AG04449 (cell line): ENCODE data around the gene GRK3.

ENCODE experiments used
- CTCF ChIA-PET: fragments of 350-600 bp; formaldehyde crosslinking; extraction: SDS; loops from one replicate; lab custom pipeline; 2021; ENCODE audit warnings: antibody characterized with exemption; lab: Yijun Ruan, JAX
- POLR2A ChIA-PET: fragments of 400-600, 350-600 bp; formaldehyde crosslinking; extraction: SDS; loops from one replicate; lab custom pipeline; 2020; ENCODE audit warnings: antibody characterized with exemption, inconsistent platforms; lab: Yijun Ruan, JAX
- DNase-seq: peaks from one replicate; pipeline ENCODE4 v3.0.0-alpha.2; 2010; ENCODE audit warnings: low read depth, low spot score
- H3K4me3 ChIP-seq: 2 replicates; pipeline ENCODE4 v1.5.1; 2011; ENCODE audit warnings: low read depth, mild to moderate bottlenecking, control low read depth, low read length
- TF ChIP-seq, protein P1 (sequence below): IDR thresholded peaks from one replicate; pipeline ENCODE4 v1.5.1; 2011; ENCODE audit warnings: mild to moderate bottlenecking, moderate library complexity, low read length, control low read depth, inconsistent platforms; ENCODE audit not compliant: insufficient read depth; ENCODE audit errors: missing control alignments

GRK3 gene

DNA sequence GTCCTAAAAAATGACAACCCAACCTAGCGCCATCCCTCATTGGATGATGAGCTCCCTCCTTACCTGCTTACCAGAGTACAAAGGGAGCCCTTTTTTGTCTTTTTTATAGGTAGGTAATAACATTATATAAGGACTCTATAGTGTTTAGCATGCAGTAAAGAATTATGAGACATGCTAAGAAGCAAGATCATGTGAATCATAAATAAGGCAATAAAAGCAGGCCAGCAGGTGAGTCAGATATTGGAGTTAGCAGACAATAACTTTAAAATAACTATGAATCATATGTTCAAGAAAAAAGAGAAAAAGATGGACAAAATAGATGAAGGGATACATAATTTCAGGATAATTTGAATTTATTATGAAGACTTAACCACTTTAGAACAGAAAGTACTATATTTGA lies 81.5 kb downstream of the GRK3 start:
- no peak for DNase-seq
- POLR2A ChIA-PET = no interaction called here
- TF ChIP-seq, protein P1, sequence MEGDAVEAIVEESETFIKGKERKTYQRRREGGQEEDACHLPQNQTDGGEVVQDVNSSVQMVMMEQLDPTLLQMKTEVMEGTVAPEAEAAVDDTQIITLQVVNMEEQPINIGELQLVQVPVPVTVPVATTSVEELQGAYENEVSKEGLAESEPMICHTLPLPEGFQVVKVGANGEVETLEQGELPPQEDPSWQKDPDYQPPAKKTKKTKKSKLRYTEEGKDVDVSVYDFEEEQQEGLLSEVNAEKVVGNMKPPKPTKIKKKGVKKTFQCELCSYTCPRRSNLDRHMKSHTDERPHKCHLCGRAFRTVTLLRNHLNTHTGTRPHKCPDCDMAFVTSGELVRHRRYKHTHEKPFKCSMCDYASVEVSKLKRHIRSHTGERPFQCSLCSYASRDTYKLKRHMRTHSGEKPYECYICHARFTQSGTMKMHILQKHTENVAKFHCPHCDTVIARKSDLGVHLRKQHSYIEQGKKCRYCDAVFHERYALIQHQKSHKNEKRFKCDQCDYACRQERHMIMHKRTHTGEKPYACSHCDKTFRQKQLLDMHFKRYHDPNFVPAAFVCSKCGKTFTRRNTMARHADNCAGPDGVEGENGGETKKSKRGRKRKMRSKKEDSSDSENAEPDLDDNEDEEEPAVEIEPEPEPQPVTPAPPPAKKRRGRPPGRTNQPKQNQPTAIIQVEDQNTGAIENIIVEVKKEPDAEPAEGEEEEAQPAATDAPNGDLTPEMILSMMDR = no peak
- CTCF ChIA-PET = no interaction called here
- H3K4me3 ChIP-seq = no peak overlapping the region

DNA sequence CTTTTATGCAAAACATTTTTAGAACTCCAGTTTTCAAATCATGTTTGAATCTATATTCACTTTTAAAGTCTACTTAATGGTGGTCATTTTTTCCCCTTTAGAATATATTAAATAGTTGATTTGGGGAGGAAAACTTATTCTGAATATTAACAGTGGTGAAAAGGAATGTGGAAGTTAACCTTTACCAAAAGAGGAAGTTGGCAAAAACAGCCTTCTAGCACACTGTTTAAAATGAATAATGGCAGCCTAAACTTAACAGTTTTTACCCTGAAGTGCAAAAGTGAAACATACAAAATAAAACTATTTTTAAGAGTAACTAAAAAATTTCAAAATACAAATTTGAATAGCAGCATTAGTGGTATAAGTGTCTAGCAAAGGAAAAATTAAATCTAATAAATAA lies 86.4 kb downstream of the GRK3 start:
- TF ChIP-seq, protein P1 = no peak
- no peak overlapping the region for H3K4me3 ChIP-seq
- ChIA-PET CTCF (no interaction called here), POLR2A (no interaction called here)
- DNase-seq = no peak

DNA sequence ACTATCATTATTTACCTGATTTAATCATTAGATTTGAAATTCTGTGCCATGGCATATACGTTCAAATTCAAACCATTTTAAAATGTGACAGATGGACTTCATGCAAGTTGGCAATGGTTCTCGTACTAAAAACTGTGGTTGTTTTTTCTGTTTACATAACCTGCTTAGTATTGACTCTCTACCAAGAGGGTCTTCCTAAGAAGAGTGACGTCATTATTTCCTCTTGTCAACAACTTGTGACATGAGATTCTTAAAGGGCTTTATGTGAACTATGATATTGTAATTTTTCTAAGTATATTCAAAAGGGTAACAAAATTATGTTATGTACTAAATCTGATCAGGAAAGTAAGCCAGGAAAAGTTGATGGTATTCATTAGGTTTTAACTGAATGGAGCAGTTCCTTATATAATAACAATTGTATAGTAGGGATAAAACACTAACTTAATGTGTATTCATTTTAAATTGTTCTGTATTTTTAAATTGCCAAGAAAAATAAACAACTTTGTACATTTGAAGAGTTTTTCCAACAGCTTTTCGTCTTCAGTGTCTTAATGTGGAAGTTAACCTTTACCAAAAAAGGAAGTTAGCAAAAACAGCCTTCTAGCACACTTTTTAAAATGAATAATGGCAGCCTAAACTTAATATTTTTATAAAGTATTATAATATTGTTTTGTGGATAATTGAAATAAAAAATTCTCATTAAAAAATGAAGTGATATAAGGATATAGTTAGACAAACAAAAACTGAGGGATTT lies 87.0 kb downstream of the GRK3 start:
- POLR2A ChIA-PET = no interaction called here
- CTCF ChIA-PET = no interaction called here
- H3K4me3 ChIP-seq = no peak overlapping the region
- TF ChIP-seq, protein P1 = no peak
- DNase-seq = no peak

DNA sequence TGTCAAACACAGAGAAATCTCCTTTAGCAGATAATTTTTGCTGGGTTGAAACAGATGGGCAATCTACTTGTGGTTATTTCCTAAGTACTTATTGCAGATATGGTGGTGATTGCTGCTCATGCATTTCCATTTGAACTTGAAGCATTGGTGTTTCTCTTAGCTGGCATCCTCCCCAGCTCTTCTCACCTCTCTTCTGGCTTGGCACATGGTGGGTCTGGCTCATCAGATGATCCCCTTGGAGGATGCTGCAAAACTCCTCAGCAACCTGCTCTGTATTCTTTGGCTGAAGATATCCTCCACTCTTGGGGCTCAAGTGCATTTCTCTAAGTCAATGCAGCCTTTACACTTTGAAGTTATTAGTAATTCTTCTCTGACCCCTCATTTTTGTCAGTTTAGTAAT lies 90.2 kb downstream of the GRK3 start:
- DNase-seq = no peak
- CTCF ChIA-PET = no interaction called here
- POLR2A ChIA-PET = no interaction called here
- H3K4me3 ChIP-seq = no peak overlapping the region
- TF ChIP-seq, protein P1 = no peak

DNA sequence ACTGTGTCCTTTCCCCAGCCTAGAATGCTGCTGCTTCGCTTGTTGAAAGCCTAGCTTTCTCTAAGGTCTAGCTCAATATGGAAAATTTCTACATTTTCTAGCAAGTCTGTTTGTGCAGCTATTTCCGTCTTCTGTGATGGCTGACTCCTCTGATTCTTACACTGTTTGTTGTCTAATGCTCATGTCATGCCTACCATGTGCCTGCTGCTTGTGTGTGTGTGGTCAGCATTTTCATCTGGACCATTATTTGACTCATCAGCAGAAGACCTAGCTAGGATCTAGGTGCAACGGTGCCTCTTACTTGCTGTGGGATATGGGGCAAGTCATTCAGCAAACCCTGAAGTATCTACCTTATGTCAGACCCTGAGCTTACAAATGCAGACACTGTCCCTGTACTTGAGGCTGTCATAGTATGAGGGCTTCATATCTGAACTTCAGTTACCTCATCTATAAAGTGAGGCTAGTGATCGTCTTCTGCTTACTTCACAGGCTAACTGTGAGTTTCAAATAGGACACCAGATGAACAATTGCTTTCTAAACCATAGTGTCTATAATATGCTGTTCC lies 91.0 kb downstream of the GRK3 start:
- H3K4me3 ChIP-seq = no peak overlapping the region
- no peak for DNase-seq
- TF ChIP-seq, protein P1 = no peak
- ChIA-PET CTCF (no interaction called here), POLR2A (no interaction called here)

DNA sequence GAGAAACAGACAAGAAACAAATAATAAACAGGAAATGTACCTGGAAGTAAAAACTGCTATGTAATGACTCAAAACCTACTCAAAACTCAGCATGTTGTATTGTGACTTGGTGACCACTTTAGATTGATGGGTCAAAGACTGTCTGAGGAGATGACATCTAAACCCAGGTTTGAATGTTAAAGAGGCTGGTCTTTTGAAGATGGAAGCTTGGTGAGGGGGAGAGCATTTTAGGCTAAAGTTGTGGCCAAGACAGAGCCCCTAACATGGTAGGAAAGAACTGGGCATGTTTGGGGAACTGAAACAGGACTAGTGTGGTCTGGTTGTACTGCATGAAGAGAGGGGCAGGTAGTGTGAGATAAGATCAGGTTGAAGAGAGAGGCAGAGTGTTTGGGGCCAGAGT lies 92.2 kb downstream of the GRK3 start:
- CTCF ChIA-PET = no interaction called here
- H3K4me3 ChIP-seq = no peak overlapping the region
- POLR2A ChIA-PET = no interaction called here
- TF ChIP-seq, protein P1 = no peak
- DNase-seq = no peak
